Nephron (organoid): Measurements from ENCODE around the gene DNPH1.

Experiments
- H3K27ac Mint-ChIP-seq, 3 experiments: 2 replicates each; pipeline ENCODE4 v1.8.0; 2020; ENCODE audit warnings: mixed read lengths in 3 of 3, mild to moderate bottlenecking in 2 of 3, moderate library complexity in 1 of 3
- H3K27me3 Mint-ChIP-seq: 2 replicates; pipeline ENCODE4 v1.8.0; 2021; ENCODE audit warnings: low read depth, mild to moderate bottlenecking, moderate library complexity, mixed read lengths
- H3K36me3 Mint-ChIP-seq: 2 replicates; pipeline ENCODE4 v1.8.0; 2020; ENCODE audit warnings: low read depth, mixed read lengths
- H3K4me1 Mint-ChIP-seq: 2 replicates; pipeline ENCODE4 v1.8.0; 2020; ENCODE audit warnings: mixed read lengths
- H3K4me3 Mint-ChIP-seq, 3 experiments: 2 replicates each; pipeline ENCODE4 v1.8.0; 2020; ENCODE audit warnings: mild to moderate bottlenecking in 3 of 3, mixed read lengths in 3 of 3, moderate library complexity in 2 of 3
- H3K9me3 Mint-ChIP-seq: 2 replicates; pipeline ENCODE4 v1.8.0; 2020; ENCODE audit warnings: mixed read lengths
- TF ChIP-seq, protein P1 (sequence below), 3 experiments: fragments of 200-600 bp; sonication (generic); IDR thresholded peaks; one replicate each; pipeline ENCODE4 v1.5.0; 2021; ENCODE audit warnings: antibody characterized with exemption in 3 of 3; ENCODE audit not compliant: unreplicated experiment in 3 of 3

DNPH1 gene

DNA sequence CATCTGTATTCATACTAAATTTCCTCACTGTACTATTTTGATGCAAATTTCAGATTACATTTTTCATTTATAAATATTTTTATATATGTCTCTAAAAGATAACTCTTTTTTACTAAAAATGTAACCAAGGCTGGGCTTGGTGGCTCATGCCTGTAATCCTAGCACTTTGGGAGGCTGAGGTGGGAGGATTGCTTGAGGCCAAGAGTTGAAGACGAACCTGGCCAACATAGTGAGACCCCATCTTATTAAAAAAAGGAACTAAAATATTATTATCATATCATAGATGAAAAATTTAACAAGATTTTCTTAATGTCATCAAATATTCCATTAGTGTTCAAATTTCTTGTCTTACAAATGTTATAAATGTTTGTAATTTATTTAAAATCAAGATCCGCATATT, 6.6 kb upstream of the DNPH1 start:
- peaks cover 41% of the 10 kb centered on the region for H3K27me3 Mint-ChIP-seq
- H3K4me1 Mint-ChIP-seq, result no peaks in the 10 kb centered on the region
- TF ChIP-seq, protein P1, sequence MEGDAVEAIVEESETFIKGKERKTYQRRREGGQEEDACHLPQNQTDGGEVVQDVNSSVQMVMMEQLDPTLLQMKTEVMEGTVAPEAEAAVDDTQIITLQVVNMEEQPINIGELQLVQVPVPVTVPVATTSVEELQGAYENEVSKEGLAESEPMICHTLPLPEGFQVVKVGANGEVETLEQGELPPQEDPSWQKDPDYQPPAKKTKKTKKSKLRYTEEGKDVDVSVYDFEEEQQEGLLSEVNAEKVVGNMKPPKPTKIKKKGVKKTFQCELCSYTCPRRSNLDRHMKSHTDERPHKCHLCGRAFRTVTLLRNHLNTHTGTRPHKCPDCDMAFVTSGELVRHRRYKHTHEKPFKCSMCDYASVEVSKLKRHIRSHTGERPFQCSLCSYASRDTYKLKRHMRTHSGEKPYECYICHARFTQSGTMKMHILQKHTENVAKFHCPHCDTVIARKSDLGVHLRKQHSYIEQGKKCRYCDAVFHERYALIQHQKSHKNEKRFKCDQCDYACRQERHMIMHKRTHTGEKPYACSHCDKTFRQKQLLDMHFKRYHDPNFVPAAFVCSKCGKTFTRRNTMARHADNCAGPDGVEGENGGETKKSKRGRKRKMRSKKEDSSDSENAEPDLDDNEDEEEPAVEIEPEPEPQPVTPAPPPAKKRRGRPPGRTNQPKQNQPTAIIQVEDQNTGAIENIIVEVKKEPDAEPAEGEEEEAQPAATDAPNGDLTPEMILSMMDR (IDR thresholded peaks at IDR 0.05; ENCODE audit: unreplicated experiment in 3 of 3), result no peak
- no peaks in the 10 kb centered on the region for H3K36me3 Mint-ChIP-seq
- no peak overlapping the region for H3K4me3 Mint-ChIP-seq
- H3K27ac Mint-ChIP-seq, result no peak overlapping the region
- peaks cover 5% of the 10 kb centered on the region for H3K9me3 Mint-ChIP-seq

DNA sequence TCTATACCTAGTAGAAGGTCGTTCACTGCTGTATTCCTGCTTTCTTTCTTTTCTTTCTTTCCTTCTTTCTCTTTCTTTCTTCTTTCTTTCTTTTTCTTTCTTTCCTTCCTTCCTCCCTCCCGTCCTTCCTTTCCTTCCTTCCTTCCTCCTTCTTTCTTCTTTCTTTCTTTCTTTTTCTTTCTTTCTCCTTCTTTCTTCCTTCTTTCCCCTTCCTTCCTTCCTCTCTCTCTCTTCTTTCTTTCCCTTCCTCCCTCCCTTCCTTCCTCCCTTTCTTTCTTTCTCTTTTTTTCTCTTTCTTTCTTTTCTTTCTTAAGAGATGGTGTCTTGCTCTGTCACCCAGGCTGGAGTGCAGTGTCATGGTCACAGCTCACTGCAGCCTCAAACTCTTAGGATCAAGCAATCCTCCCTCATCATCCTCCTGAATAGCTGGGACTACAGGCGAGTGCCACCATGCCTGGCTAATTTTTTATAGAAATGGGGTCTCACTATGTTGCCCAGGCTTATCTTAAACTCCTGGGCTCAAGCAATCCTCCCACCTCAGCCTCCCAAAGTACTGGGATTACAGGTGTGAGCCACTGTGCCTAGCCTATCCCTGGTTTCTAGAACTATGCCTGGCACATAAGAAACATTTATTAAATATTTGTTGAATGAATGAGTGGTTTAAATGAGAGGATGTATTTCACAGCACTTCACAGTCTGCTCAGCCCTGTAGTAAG, 2.6 kb upstream of the DNPH1 start:
- TF ChIP-seq, protein P1 (IDR thresholded peaks at IDR 0.05; ENCODE audit: unreplicated experiment in 3 of 3), result no peak
- peaks cover 5% of the 10 kb centered on the region for H3K4me1 Mint-ChIP-seq
- H3K36me3 Mint-ChIP-seq, result no peaks in the 10 kb centered on the region
- no peaks in the 10 kb centered on the region for H3K9me3 Mint-ChIP-seq
- H3K4me3 Mint-ChIP-seq, result peak overlapping the region; percentile 51 to 62 (median 61)
- peak overlapping the region in 1 of 3 experiments; percentile 21 for H3K27ac Mint-ChIP-seq
- peaks cover 45% of the 10 kb centered on the region for H3K27me3 Mint-ChIP-seq

DNA sequence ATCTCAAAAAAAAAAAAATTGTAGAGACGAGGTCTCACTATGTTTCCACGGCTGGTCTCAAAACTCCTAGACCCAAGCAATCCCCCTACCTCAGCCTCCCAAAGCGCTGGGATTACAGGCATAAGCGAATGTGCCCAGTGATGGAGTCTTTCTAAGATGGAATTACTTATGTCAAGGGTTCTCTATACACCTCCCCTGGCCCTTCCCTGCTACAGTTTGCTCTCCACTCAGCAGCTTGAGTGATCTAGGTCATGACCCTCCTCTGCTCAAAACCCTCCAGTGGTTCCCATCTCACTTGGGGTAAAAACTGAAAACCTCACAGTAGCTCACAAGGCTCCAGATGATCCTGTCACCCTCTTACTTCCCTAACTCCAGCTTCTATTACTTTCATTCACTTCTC, 1.8 kb upstream of the DNPH1 start:
- peaks cover 37% of the 10 kb centered on the region for H3K27me3 Mint-ChIP-seq
- H3K4me3 Mint-ChIP-seq, result peak overlapping the region; percentile 51 to 62 (median 61)
- H3K27ac Mint-ChIP-seq, result no peak overlapping the region
- TF ChIP-seq, protein P1 (IDR thresholded peaks at IDR 0.05; ENCODE audit: unreplicated experiment in 3 of 3), result no peak
- H3K4me1 Mint-ChIP-seq, result peaks cover 5% of the 10 kb centered on the region
- H3K36me3 Mint-ChIP-seq, result peaks cover 6% of the 10 kb centered on the region
- H3K9me3 Mint-ChIP-seq, result no peaks in the 10 kb centered on the region

DNA sequence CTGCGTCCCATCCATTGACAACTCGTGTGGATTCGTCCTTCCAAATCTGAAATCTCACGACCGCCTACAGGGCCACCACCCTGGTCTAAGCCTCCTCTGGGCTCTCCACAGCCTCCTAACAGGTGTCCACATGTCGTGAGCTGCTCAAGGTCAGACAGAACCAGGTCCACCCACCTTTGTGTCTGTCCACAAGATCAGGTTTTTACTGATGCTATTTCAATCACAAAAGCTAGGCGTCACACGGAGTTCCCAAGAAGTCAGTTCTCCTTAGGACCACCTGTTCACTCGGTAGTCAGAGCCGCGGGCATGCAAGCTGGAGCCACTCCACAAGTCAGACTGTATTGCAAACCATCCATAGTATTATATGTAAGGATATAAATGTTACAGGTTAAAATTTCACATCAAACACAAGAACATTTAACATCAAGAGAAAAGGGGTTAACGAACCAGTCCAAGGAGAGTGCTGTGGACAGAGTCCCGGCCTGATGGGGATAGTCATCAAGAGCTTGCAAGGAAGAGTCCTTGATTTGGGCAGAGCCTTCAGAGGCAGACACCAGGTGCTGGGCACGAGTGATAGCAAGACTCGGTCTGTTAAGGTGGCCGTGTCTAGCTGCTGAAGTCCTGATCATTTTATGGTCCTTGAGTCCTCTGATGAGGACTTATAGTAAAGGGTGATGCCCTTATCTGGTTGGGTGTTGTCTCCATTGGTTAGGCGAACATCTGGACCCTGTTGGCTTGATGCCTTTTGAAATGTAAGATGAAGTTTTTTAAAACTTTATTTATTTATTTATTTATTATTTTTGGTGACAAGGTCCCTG, 731 bp upstream of the DNPH1 start:
- TF ChIP-seq, protein P1 (IDR thresholded peaks at IDR 0.05; ENCODE audit: unreplicated experiment in 3 of 3), result no peak
- Mint-ChIP-seq H3K4me1 (peaks cover 5% of the 10 kb centered on the region), H3K4me3 (peak overlapping the region; percentile 85 to 89 (median 87)), H3K36me3 (peaks cover 10% of the 10 kb centered on the region), H3K27me3 (peaks cover 31% of the 10 kb centered on the region), H3K27ac (peak overlapping the region in 2 of 3 experiments; percentile 71 to 84), H3K9me3 (no peaks in the 10 kb centered on the region)

DNA sequence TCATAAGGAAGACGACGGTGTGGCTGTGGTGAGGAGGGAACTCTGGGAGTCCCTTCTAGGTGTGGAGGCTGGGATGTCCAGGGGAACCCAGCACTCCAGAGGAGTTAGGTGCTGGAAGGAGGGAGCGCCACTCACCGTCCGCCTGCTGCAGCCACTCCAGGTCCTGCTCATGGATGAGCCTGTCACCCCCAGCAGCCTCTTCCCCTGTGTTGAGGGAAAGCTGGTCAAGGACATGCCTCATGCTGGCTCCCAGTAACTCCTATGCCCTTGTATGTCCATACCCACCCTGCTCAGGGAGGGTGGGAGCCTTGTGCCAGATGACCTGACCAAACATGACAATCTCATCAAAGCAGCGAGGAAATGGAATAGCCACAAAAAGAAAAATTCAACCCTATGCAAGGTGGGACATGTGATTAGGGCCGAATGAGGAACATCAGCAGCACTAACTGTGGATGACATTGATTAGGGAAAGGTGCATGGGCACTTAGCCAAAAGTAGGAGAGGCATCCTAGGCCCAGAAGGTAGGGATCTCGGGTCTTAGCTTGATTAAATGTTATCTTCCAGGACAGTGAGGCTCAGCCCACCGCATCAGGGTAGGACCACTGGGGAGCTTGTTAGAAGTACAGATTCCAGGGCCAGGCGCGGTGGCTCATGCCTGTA, 3.0 kb downstream of the DNPH1 start:
- Mint-ChIP-seq H3K9me3 (no peaks in the 10 kb centered on the region), H3K27me3 (peaks cover 8% of the 10 kb centered on the region), H3K4me3 (peak overlapping the region; percentile 17 to 53 (median 45)), H3K27ac (no peak overlapping the region), H3K4me1 (peaks cover 5% of the 10 kb centered on the region), H3K36me3 (peaks cover 20% of the 10 kb centered on the region)
- TF ChIP-seq, protein P1 (IDR thresholded peaks at IDR 0.05; ENCODE audit: unreplicated experiment in 3 of 3), result no peak
